ENCODE measurements around the gene GAB3. TPM values are rescaled to one million over a fixed set of nuclear protein-coding genes. Genes with fewer than 3 reads are reported as not detected.

GAB3 gene
- total and polyA plus RNA-seq, 4 donors: 0.66 to 10.4 (median 1.6) TPM

- H3K9me3 ChIP-seq (ENCODE audit: control insufficient read depth in 4 of 4, low read length in 3 of 4): no peaks in the 10 kb centered on the region
- TF ChIP-seq REST (IDR thresholded peaks at IDR 0.05): no peak
- no peak for TF ChIP-seq YY1 (IDR thresholded peaks at IDR 0.05)
- TF ChIP-seq HNF4G (IDR thresholded peaks at IDR 0.05): no peak
- no peak for TF ChIP-seq SP1 (IDR thresholded peaks at IDR 0.05)
- TF ChIP-seq RAD21 (IDR thresholded peaks at IDR 0.05): no peak
- no peak for TF ChIP-seq CTCF (IDR thresholded peaks at IDR 0.05; ENCODE audit: low read depth, low read length, missing input control)
- no peak for TF ChIP-seq HNF4A (conservative IDR thresholded peaks at IDR 0.05)
- no peak for TF ChIP-seq EGR1 (IDR thresholded peaks at IDR 0.05; ENCODE audit: low read depth in 2 of 2)
- TF ChIP-seq, protein P1, sequence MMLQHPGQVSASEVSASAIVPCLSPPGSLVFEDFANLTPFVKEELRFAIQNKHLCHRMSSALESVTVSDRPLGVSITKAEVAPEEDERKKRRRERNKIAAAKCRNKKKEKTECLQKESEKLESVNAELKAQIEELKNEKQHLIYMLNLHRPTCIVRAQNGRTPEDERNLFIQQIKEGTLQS (IDR thresholded peaks at IDR 0.05): no peak
- TF ChIP-seq RXRA (IDR thresholded peaks at IDR 0.05): no peak
- no peak for TF ChIP-seq GABPA (IDR thresholded peaks at IDR 0.05 in 1 of 2, conservative IDR thresholded peaks at IDR 0.05 in 1 of 2)
- TF ChIP-seq, protein P2, sequence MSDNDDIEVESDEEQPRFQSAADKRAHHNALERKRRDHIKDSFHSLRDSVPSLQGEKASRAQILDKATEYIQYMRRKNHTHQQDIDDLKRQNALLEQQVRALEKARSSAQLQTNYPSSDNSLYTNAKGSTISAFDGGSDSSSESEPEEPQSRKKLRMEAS (IDR thresholded peaks at IDR 0.05): no peak
- no peak for TF ChIP-seq NR2F2 (IDR thresholded peaks at IDR 0.05)
- H3K27me3 ChIP-seq (ENCODE audit: control insufficient read depth in 4 of 4, insufficient read depth in 4 of 4, low read length in 3 of 4): no peaks in the 10 kb centered on the region
- no peak for DNase-seq (ENCODE audit: low spot score)
- H3K4me1 ChIP-seq (ENCODE audit: control insufficient read depth in 4 of 4, insufficient read depth in 4 of 4, low read length in 3 of 4): peaks cover 0 to 5% (median 0%) of the 10 kb centered on the region in 4 donors
- H3K36me3 ChIP-seq (ENCODE audit: control insufficient read depth in 4 of 4, insufficient read depth in 3 of 4, low read depth in 1 of 4, low read length in 3 of 4): peaks cover 0 to 2% (median 0%) of the 10 kb centered on the region in 4 donors
- H3K9ac ChIP-seq (ENCODE audit: low read depth in 1 of 2, low read length in 2 of 2): no peak overlapping the region
- no peak overlapping the region for H3K27ac ChIP-seq (ENCODE audit: low read depth in 1 of 2, low read length in 2 of 2)
- WGBS: 94% methylated on average over 13 of the region's 13 CpGs
- no peak overlapping the region for H3K4me3 ChIP-seq (ENCODE audit: low read depth in 1 of 3, low read length in 3 of 3)
These were observed 33.5 kb upstream of the GAB3 start for GRCh38 chrX:154784149-154784995.

DNA sequence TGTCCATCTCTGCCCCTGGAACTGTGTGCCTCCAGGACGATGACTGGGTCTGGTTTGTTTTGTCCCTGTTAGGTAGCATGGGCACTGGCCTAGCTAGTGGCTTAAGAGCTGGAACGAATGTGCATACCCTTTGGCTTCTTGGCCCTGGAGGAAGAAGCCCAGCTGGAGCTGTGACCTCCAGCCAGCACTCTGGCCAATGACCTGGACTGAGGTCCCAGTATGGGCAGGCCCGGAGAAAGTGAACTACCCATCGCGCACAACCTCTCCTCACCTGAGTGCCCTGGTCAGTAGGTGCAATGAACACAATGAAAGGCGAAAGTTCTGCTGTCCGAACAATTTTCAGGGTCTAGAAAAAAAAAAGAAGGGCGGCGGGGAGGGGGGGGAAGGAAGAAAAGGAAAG, 30.1 kb upstream of the GAB3 start:
- no peak overlapping the region for H3K9ac ChIP-seq (ENCODE audit: low read depth in 1 of 2, low read length in 2 of 2)

More for the DNA sequence above, 30.1 kb upstream of the GAB3 start:
- Histone ChIP-seq H3K4me1 (ENCODE audit: control insufficient read depth in 4 of 4, insufficient read depth in 4 of 4, low read length in 3 of 4) (peaks cover 0 to 5% (median 0%) of the 10 kb centered on the region in 4 donors), H3K4me3 (ENCODE audit: low read depth in 1 of 3, low read length in 3 of 3) (no peak overlapping the region), H3K9me3 (ENCODE audit: control insufficient read depth in 4 of 4, low read length in 3 of 4) (no peaks in the 10 kb centered on the region), H3K36me3 (ENCODE audit: control insufficient read depth in 4 of 4, insufficient read depth in 3 of 4, low read depth in 1 of 4, low read length in 3 of 4) (peaks cover 0 to 17% (median 8%) of the 10 kb centered on the region in 4 donors), H3K27ac (ENCODE audit: low read depth in 1 of 2, low read length in 2 of 2) (no peak overlapping the region), H3K27me3 (ENCODE audit: control insufficient read depth in 4 of 4, insufficient read depth in 4 of 4, low read length in 3 of 4) (no peaks in the 10 kb centered on the region)
- WGBS: 54% methylated on average over 9 of the region's 9 CpGs
- TF ChIP-seq, protein P2 (IDR thresholded peaks at IDR 0.05): no peak
- peak in 1 of 2 donors; percentile 30 for TF ChIP-seq RXRA (IDR thresholded peaks at IDR 0.05)
- no peak for DNase-seq (ENCODE audit: low spot score)
